SU-DHL-6 (cell line): ENCODE measurements around the gene SMIM11.

Experiments used
- H2AFZ ChIP-seq: fragments of 200-600 bp; sonication (generic); 2 replicates; pipeline ENCODE4 v1.6.1; 2014; ENCODE audit warnings: low read depth, mild to moderate bottlenecking, moderate library complexity, mixed read lengths, antibody characterized with exemption, low read length; ENCODE audit not compliant: severe bottlenecking
- H3F3A ChIP-seq: fragments of 200-600 bp; shearing (Covaris generic); 2 replicates; pipeline ENCODE4 v1.6.0; 2016; ENCODE audit warnings: antibody characterized with exemption, mild to moderate bottlenecking; ENCODE audit not compliant: insufficient read depth
- H3K27ac ChIP-seq: fragments of 200-600 bp; sonication (generic); 2 replicates; pipeline ENCODE4 v1.5.1; 2016; ENCODE audit warnings: low read depth, mild to moderate bottlenecking, low read length, moderate library complexity, mixed read lengths
- H3K27me3 ChIP-seq: fragments of 200-600 bp; sonication (generic), shearing (Covaris generic); 2 replicates; pipeline ENCODE4 v1.6.0; 2014; ENCODE audit warnings: mild to moderate bottlenecking, low read length
- H3K36me3 ChIP-seq: fragments of 200-600 bp; sonication (generic); 2 replicates; pipeline ENCODE4 v1.6.1; 2014; ENCODE audit warnings: mild to moderate bottlenecking, low read length, mixed read lengths
- H3K4me2 ChIP-seq: fragments of 300-600, 200-600 bp; shearing (Covaris generic), sonication (generic); 2 replicates; pipeline ENCODE4 v1.6.0; 2014; ENCODE audit warnings: low read length, low read depth, mild to moderate bottlenecking; ENCODE audit not compliant: poor library complexity, severe bottlenecking
- H3K4me3 ChIP-seq: fragments of 200-600 bp; sonication (generic); 2 replicates; pipeline ENCODE4 v1.5.1; 2014; ENCODE audit warnings: antibody characterized with exemption, low read length, mild to moderate bottlenecking, mixed read lengths; ENCODE audit not compliant: insufficient read depth, poor library complexity, severe bottlenecking
- H3K79me2 ChIP-seq: fragments of 200-600 bp; sonication (generic); 2 replicates; pipeline ENCODE4 v1.6.1; 2014; ENCODE audit warnings: mild to moderate bottlenecking, low read length, moderate library complexity; ENCODE audit not compliant: insufficient read depth
- H3K9ac ChIP-seq: fragments of 200-600 bp; sonication (generic); 2 replicates; pipeline ENCODE4 v1.7.0; 2014; ENCODE audit warnings: mild to moderate bottlenecking, low read length
- H3K9me2 ChIP-seq: fragments of 200-600 bp; sonication (generic); replicated peaks from 2 replicates; pipeline ENCODE4 v1.6.1; 2014; ENCODE audit warnings: low read length; ENCODE audit not compliant: insufficient read depth
- H3K9me3 ChIP-seq: fragments of 200-600 bp; sonication (generic); 2 replicates; pipeline ENCODE4 v1.6.1; 2014; ENCODE audit warnings: low read length, mixed read lengths; ENCODE audit not compliant: insufficient read depth
- H4K20me1 ChIP-seq: fragments of 200-600 bp; sonication (generic); 2 replicates; pipeline ENCODE4 v1.6.1; 2014; ENCODE audit warnings: low read depth, mild to moderate bottlenecking, antibody characterized with exemption, low read length, moderate library complexity, mixed read lengths
- EZH2phosphoT487 ChIP-seq: fragments of 200-600 bp; sonication (generic), shearing (Covaris generic); conservative IDR thresholded peaks from 2 replicates; pipeline ENCODE4 v1.6.1; 2018; ENCODE audit warnings: mild to moderate bottlenecking, antibody characterized with exemption, low read length, moderate library complexity, mixed read lengths
- TF ChIP-seq, protein P1 (sequence below): fragments of 200-600 bp; sonication (generic); IDR thresholded peaks from one replicate; pipeline ENCODE4 v1.5.1; 2017; ENCODE audit warnings: antibody characterized with exemption, mild to moderate bottlenecking, low read length, moderate library complexity; ENCODE audit not compliant: insufficient read depth, poor library complexity, severe bottlenecking

SMIM11 gene

DNA sequence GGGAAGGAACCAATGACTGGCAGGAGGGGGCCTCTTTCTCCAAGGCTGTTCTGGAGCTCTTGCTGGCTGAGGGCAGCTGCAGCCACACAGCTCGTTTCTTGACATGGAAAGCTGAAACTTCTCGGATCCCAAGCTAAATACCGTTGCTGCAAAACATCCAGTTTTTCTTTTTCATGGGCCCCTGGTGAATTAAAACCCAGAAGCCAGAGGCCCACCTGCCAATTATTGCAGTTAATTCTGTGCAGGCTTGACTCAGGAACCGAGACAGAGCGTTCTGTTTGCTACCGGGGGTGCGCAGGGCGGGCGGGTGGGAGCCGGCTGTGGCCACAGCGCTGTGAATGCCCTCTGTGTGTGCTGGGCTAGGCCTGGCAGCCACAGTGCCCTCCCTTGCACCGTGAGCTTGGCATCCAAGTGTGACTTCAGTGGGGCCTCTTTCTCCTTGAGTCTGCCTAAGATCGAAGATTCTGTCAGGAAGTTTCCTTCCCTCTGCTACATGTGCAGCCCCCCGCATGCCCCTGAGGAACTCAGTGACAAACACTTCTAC is 31.4 kb upstream of the SMIM11 start:
- no peak overlapping the region for H3K4me2 ChIP-seq
- H3K4me3 ChIP-seq: no peak overlapping the region
- no peaks in the 10 kb centered on the region for H3K9me2 ChIP-seq
- no peak overlapping the region for H3K27ac ChIP-seq
- H3F3A ChIP-seq: no peaks in the 10 kb centered on the region
- no peak overlapping the region for H3K9ac ChIP-seq
- no peaks in the 10 kb centered on the region for H3K36me3 ChIP-seq
- H3K27me3 ChIP-seq: no peaks in the 10 kb centered on the region
- H4K20me1 ChIP-seq: no peaks in the 10 kb centered on the region
- H3K79me2 ChIP-seq: no peaks in the 10 kb centered on the region
- H3K9me3 ChIP-seq: no peaks in the 10 kb centered on the region
- H2AFZ ChIP-seq: no peak overlapping the region
- TF ChIP-seq EZH2phosphoT487: no peak
- TF ChIP-seq, protein P1, sequence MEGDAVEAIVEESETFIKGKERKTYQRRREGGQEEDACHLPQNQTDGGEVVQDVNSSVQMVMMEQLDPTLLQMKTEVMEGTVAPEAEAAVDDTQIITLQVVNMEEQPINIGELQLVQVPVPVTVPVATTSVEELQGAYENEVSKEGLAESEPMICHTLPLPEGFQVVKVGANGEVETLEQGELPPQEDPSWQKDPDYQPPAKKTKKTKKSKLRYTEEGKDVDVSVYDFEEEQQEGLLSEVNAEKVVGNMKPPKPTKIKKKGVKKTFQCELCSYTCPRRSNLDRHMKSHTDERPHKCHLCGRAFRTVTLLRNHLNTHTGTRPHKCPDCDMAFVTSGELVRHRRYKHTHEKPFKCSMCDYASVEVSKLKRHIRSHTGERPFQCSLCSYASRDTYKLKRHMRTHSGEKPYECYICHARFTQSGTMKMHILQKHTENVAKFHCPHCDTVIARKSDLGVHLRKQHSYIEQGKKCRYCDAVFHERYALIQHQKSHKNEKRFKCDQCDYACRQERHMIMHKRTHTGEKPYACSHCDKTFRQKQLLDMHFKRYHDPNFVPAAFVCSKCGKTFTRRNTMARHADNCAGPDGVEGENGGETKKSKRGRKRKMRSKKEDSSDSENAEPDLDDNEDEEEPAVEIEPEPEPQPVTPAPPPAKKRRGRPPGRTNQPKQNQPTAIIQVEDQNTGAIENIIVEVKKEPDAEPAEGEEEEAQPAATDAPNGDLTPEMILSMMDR: no peak

DNA sequence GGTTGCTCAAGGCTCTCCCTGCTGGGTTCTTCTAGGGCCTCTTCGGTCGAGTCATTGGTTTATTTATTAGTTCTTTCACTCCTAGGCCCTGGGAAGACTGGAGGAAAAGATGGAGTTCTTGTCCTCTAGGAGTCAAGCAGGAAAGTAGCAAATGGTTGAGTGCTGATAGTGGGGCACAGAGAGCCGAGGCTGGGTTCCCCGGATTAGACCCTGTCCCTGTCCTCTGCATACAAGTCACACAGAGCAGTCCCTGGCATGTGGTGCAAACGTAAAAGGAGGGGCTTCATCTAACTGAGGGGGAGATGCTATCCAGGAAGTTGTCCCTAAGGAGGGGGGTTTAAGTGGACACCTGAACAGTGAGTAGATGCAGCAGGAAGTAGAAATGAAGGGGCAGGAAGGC is 30.7 kb upstream of the SMIM11 start:
- Histone ChIP-seq H3K79me2 (no peaks in the 10 kb centered on the region), H3K27me3 (no peaks in the 10 kb centered on the region), H3K27ac (no peak overlapping the region), H2AFZ (no peak overlapping the region), H3K4me2 (no peak overlapping the region), H3K4me3 (no peak overlapping the region), H3F3A (no peaks in the 10 kb centered on the region), H4K20me1 (no peaks in the 10 kb centered on the region), H3K9me2 (no peaks in the 10 kb centered on the region), H3K36me3 (no peaks in the 10 kb centered on the region), H3K9ac (no peak overlapping the region), H3K9me3 (no peaks in the 10 kb centered on the region)
- TF ChIP-seq EZH2phosphoT487: no peak
- TF ChIP-seq, protein P1: no peak

DNA sequence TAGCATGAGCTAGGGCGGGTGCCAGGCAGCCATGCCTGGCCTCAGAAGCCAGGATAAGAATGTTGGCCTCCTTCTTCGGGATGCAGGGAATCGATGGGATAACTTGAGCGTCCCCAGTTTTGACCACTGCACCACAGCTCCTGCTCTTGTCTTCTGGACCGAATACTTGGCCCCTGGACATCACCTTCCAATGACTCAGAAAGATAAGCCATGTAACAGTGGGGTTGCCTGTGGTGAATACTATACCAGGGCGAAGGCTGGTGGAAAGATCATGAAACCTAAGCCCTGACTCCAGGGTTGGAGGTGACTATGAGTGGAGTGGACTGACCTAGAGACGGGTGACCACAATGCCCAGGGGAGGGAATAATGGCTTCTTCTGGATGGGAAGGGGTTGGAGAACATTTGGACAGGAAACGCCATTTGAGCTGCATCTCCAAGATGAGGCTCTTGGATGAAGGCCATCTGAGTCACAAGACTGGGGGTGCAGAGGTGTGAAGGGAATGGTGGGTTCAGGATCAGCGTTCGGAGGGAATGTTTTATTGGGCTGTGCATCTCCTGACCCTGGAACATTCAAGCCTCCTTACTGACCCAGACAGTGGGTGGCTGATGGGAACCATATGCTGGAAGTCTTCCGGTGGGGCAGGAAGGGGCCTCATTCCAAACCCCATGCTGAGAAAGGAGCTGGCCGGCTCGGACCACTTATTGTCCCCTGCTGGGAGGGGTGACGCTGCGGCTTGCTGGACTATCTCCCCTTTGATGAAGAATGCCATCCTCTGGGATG is 30.0 kb upstream of the SMIM11 start:
- Histone ChIP-seq H4K20me1 (no peaks in the 10 kb centered on the region), H3F3A (no peaks in the 10 kb centered on the region), H3K4me2 (no peak overlapping the region), H3K9me2 (no peaks in the 10 kb centered on the region), H3K79me2 (no peaks in the 10 kb centered on the region), H3K9ac (no peak overlapping the region), H3K36me3 (no peaks in the 10 kb centered on the region), H3K27me3 (no peaks in the 10 kb centered on the region), H3K9me3 (no peaks in the 10 kb centered on the region), H3K4me3 (no peak overlapping the region), H3K27ac (no peak overlapping the region), H2AFZ (no peak overlapping the region)
- TF ChIP-seq, protein P1: no peak
- TF ChIP-seq EZH2phosphoT487: no peak
